CD4-positive, alpha-beta T cell treated with Interleukin-15 for 4 hours (primary cell): ENCODE data around the gene PLAA.
A peak's percentile ranks its signal among the peaks of the same experiment; 100 is the strongest.
"Not testable (repeated sequence)": the region's sequence is repeated elsewhere in the genome, so short reads cannot be mapped to it uniquely, and the experiment has no call there.

ENCODE experiments used
- DNase-seq: peaks from one replicate; pipeline ENCODE4 v3.0.0-alpha.2; 2020; ENCODE audit warnings: low spot score

Gene PLAA

GRCh38 chr9:26935847-26936246 is 11.2 kb downstream of the PLAA start:
- DNase-seq, result no peak

GRCh38 chr9:26928902-26929495 is 18.0 kb downstream of the PLAA start:
- no peak for DNase-seq

DNA sequence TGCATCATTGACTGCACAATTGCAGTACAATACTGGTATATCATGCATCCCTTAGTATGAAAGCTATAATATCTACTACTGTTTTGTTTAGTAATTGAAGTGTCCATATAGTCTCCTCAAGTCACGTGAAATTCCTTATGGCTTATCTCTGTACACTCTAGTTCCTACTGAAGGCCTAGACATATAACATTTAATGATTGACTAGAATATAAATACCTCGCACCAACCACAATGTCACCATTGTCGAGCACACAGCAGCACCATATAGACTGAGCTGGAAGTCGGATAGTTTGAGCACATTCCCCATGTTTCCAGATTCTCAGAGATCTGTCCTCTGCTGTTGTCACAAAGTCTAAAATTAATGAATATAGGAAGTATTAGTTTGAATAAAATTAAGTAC is 21.4 kb downstream of the PLAA start:
- DNase-seq, result no peak

GRCh38 chr9:26919698-26920097 is 27.3 kb downstream of the PLAA start:
- DNase-seq, result no peak

GRCh38 chr9:26913138-26913668 is 33.8 kb downstream of the PLAA start:
- no peak for DNase-seq

DNA sequence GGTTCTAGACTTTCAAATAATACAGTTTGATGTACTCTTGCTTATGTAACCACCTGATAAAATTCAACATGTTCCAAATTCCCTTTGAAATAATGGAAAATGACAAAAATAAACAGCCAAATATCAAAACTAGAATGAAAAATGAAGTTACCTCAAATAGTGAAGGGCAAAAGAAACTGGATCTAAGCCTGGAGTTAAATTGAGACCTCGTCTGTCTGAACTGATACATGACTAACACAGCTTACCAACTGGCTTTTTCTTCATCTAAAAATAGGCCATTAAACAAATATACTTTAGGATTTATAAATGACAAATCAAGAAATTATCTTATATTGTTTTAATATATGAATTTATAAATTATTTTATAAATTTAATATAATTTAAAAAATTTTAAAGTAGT is 42.4 kb downstream of the PLAA start:
- no peak for DNase-seq

DNA sequence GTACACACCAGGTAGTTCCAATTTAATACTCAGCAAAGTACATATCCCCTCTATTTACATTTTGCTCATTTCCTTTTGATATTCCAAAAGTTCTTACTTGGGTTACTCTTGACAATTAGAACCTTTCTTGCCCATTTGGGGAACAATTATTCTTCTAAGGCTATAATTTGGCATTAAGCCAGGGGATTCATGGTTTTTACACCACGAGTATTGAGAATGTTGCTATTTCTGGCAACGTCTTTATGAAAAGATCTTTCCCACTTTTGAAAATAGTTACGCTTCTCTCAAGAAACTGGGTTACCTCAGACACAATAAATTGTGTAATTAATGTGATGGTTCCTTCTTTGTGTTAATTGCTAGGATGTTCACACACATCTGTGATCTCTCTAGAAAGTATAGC is 43.0 kb downstream of the PLAA start:
- no peak for DNase-seq

GRCh38 chr9:26893030-26893676 is 53.9 kb downstream of the PLAA start:
- no peak for DNase-seq

- peak; percentile 90 for DNase-seq
These were observed 54.6 kb downstream of the PLAA start, which contains the start of gene CAAP1 for GRCh38 chr9:26892251-26893029. Gene CAAP1 (minus strand): TSS chr9:26892802. CDS start chr9:26892715, 87 bp downstream.

GRCh38 chr9:26891726-26892125 is 55.3 kb downstream of the PLAA start:
- no peak for DNase-seq

DNA sequence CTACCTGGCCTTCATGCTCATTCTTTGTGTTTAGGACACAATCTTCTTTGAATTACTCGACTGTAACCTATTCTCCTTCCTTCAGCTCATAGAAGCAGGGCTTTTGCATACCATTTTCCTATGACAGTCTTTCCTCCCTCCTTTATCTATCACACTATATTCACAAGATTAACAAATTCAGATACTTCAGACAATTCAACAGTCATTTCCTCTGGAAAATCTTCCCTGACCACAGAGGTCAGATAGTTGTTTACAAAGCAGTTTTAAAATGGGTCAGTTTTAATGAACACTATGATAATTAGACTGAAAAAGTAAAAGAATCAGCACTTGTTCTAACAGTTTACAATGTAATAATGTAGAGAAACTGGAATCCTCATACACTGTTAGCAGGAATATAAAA is 58.8 kb downstream of the PLAA start:
- DNase-seq, result no peak

GRCh38 chr9:26882154-26882553 is 64.9 kb downstream of the PLAA start:
- DNase-seq, result no peak

- DNase-seq, result no peak
These were observed 66.8 kb downstream of the PLAA start for GRCh38 chr9:26880262-26880661.

DNA sequence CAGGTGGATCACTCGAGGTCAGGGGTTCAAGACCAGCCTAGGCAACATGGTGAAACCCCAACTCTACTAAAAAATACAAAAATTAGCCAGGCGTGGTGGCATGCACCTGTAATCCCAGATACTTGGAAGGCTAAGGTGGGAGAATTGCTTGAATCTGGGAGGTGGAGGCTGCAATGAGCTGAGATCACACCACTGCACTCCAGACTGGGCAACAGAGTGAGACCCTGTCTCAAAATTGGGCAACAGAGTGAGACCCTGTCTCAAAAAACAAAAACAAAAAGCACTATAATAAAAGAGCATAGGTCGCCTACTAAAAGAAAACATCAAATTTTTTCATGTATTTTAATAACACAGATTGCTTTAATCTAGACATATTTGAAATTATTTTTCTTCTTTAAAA is 71.9 kb downstream of the PLAA start:
- not testable (repeated sequence) for DNase-seq

- no peak for DNase-seq
These were observed 76.8 kb downstream of the PLAA start for GRCh38 chr9:26870292-26870691.

DNA sequence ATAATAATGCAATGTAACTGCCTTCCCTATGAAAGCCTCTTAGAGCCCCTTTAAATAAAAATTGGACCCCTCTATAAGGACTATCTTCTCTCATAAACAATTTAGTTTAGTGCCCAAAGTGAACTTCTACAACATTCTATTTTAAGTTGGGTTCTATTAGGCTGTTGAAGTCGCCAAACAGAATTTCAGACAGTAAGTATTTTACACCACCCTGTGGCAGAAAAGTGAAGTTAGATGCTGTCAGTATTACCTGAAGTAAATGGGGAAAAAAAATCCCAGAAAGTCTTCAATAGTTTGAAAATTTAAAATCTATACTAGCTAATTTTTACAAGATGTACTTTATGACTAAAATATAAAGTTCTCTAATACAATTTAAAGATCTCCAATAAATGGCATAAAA is 84.0 kb downstream of the PLAA start:
- no peak for DNase-seq

GRCh38 chr9:26856413-26857032 is 90.5 kb downstream of the PLAA start:
- DNase-seq, result peak; percentile 3
